Kidney (tissue), 14 donors: ENCODE measurements around the gene UNCX. TPM values are rescaled to one million over a fixed set of nuclear protein-coding genes. Genes with fewer than 3 reads are reported as not detected.

Experiments
- DNase-seq, 5 donors: peaks; one replicate each; pipeline ENCODE4 v3.0.0-alpha.2; 2013 to 2020
- FAIRE-seq: peaks from 2 replicates; lab custom pipeline; 2012; peaks lifted over from hg19 to GRCh38; lab: Jason Lieb, UNC
- H3K27ac ChIP-seq, 2 donors: one replicate each; pipeline ENCODE4 v1.7.0; 2013; ENCODE audit warnings: low read depth in 2 of 2, low read length in 2 of 2, inconsistent platforms in 1 of 2
- H3K27me3 ChIP-seq: one replicate; pipeline ENCODE4 v1.7.1; 2013; ENCODE audit warnings: low read length, inconsistent platforms; ENCODE audit not compliant: control insufficient read depth, insufficient read depth
- H3K36me3 ChIP-seq, 3 donors: one replicate each; pipeline versions ENCODE4 v1.7.0 to v1.7.1; 2013; ENCODE audit warnings: low read length in 3 of 3, control low read depth in 1 of 3, inconsistent platforms in 1 of 3; ENCODE audit not compliant: insufficient read depth in 3 of 3, control insufficient read depth in 2 of 3
- H3K4me1 ChIP-seq, 3 donors: one replicate each; pipeline versions ENCODE4 v1.7.0 to v1.7.1; 2013; ENCODE audit warnings: low read length in 3 of 3, inconsistent platforms in 1 of 3, low read depth in 1 of 3; ENCODE audit not compliant: control insufficient read depth in 2 of 3, insufficient read depth in 2 of 3
- H3K4me3 ChIP-seq, 3 donors: one replicate each; pipeline versions ENCODE4 v1.7.0 to v1.8.1; 2013; ENCODE audit warnings: low read length in 3 of 3, control low read depth in 1 of 3, inconsistent platforms in 1 of 3
- H3K9ac ChIP-seq, 3 donors: one replicate each; pipeline versions ENCODE4 v1.7.0 to v1.7.1; 2013; ENCODE audit warnings: low read length in 3 of 3, control low read depth in 1 of 3, inconsistent platforms in 1 of 3
- H3K9me3 ChIP-seq, 3 donors: one replicate each; pipeline versions ENCODE4 v1.7.0 to v1.7.1; 2013; ENCODE audit warnings: low read length in 3 of 3, control low read depth in 1 of 3, inconsistent platforms in 1 of 3; ENCODE audit not compliant: control insufficient read depth in 2 of 3, insufficient read depth in 1 of 3
- intact Hi-C: fragments of 100-400 bp; cut with DNase I; formaldehyde crosslinking; loops from one replicate; pipeline ENCODE4 v1.11.1; 2022
- polyA plus RNA-seq: library from polyadenylated mRNA; stranded (reverse); fragments of 350-450 nt; fragmentation: Illumina TruSeq; extraction: RNeasy Lipid Tissue Mini Kit (QIAGEN cat#74804); gene quantifications from one replicate; pipeline ENCODE4 v1.2.3, GENCODE V29; 2014; ENCODE audit warnings: low read depth, low replicate concordance; ENCODE audit not compliant: insufficient read depth
- total RNA-seq: library from RNA; stranded (reverse); fragmentation: NEBNext Ultra II Directional; extraction: Animal tissue kit (Norgen Biotek cat#: 25700); gene quantifications from one replicate; pipeline ENCODE4 v1.2.1, GENCODE V29; 2021
- TF ChIP-seq, protein P1 (sequence below): IDR thresholded peaks from 3 replicates; pipeline ENCODE4 v1.5.1; 2012; ENCODE audit warnings: mild to moderate bottlenecking, moderate library complexity, borderline replicate concordance; ENCODE audit not compliant: insufficient read depth; ENCODE audit errors: extremely low read depth
- donor health status: control.
- donor health status: control.
- donor health status: control.
- donor health status: control.
- donor health status: control.
- donor health status: DM: yes; HTN: yes; CAD: no.
- donor health status: Normal renal cell carcinoma (clear cell type).

Gene UNCX
- total and polyA plus RNA-seq, 2 donors from 2014 or later, result 1.4 to 2.0 TPM

GRCh38 chr7:1236132-1236661, 3.5 kb downstream of the UNCX start:
- Histone ChIP-seq H3K27me3 (peaks cover 24% of the 10 kb centered on the region), H3K4me1 (no peaks in the 10 kb centered on the region), H3K9me3 (no peaks in the 10 kb centered on the region), H3K4me3 (no peak overlapping the region), H3K27ac (no peak overlapping the region), H3K9ac (no peak overlapping the region), H3K36me3 (no peaks in the 10 kb centered on the region)
- TF ChIP-seq, protein P1, sequence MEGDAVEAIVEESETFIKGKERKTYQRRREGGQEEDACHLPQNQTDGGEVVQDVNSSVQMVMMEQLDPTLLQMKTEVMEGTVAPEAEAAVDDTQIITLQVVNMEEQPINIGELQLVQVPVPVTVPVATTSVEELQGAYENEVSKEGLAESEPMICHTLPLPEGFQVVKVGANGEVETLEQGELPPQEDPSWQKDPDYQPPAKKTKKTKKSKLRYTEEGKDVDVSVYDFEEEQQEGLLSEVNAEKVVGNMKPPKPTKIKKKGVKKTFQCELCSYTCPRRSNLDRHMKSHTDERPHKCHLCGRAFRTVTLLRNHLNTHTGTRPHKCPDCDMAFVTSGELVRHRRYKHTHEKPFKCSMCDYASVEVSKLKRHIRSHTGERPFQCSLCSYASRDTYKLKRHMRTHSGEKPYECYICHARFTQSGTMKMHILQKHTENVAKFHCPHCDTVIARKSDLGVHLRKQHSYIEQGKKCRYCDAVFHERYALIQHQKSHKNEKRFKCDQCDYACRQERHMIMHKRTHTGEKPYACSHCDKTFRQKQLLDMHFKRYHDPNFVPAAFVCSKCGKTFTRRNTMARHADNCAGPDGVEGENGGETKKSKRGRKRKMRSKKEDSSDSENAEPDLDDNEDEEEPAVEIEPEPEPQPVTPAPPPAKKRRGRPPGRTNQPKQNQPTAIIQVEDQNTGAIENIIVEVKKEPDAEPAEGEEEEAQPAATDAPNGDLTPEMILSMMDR, result no peak
- DNase-seq, result peak in 1 of 5 donors; percentile 34
- no peak for FAIRE-seq
- intact Hi-C loops, result no loop called here

- Histone ChIP-seq H3K4me3 (no peak overlapping the region), H3K4me1 (no peaks in the 10 kb centered on the region), H3K9me3 (no peaks in the 10 kb centered on the region), H3K9ac (no peak overlapping the region), H3K27me3 (peaks cover 20% of the 10 kb centered on the region), H3K36me3 (no peaks in the 10 kb centered on the region), H3K27ac (no peak overlapping the region)
- peak in 3 of 5 donors; percentile 41 to 56 (median 44) for DNase-seq
- intact Hi-C loops, result no loop called here
- FAIRE-seq, result no peak
- TF ChIP-seq, protein P1, result no peak
Observed at GRCh38 chr7:1236831-1237701, 4.4 kb downstream of the UNCX start.

- Histone ChIP-seq H3K9me3 (no peaks in the 10 kb centered on the region), H3K36me3 (no peaks in the 10 kb centered on the region), H3K27ac (no peak overlapping the region), H3K4me1 (no peaks in the 10 kb centered on the region), H3K9ac (peak overlapping the region in 1 of 3 donors; percentile 20), H3K4me3 (no peak overlapping the region), H3K27me3 (peaks cover 18% of the 10 kb centered on the region)
- DNase-seq (peak in 4 of 5 donors; percentile 34 to 56 (median 52)), FAIRE-seq (no peak)
- intact Hi-C loops, result no loop called here
- TF ChIP-seq, protein P1, result no peak
Observed at GRCh38 chr7:1237704-1238255, 5.1 kb downstream of the UNCX start.
